HG03045 (cell line): ENCODE data around the gene COL15A1.

ENCODE experiments used
- ATAC-seq: cut with Tn5 transposase; IDR thresholded peaks from one replicate; pipeline ENCODE4 v1.9.1; 2021; ENCODE audit warnings: mild to moderate bottlenecking, moderate library complexity; ENCODE audit not compliant: unreplicated experiment

COL15A1 gene

DNA sequence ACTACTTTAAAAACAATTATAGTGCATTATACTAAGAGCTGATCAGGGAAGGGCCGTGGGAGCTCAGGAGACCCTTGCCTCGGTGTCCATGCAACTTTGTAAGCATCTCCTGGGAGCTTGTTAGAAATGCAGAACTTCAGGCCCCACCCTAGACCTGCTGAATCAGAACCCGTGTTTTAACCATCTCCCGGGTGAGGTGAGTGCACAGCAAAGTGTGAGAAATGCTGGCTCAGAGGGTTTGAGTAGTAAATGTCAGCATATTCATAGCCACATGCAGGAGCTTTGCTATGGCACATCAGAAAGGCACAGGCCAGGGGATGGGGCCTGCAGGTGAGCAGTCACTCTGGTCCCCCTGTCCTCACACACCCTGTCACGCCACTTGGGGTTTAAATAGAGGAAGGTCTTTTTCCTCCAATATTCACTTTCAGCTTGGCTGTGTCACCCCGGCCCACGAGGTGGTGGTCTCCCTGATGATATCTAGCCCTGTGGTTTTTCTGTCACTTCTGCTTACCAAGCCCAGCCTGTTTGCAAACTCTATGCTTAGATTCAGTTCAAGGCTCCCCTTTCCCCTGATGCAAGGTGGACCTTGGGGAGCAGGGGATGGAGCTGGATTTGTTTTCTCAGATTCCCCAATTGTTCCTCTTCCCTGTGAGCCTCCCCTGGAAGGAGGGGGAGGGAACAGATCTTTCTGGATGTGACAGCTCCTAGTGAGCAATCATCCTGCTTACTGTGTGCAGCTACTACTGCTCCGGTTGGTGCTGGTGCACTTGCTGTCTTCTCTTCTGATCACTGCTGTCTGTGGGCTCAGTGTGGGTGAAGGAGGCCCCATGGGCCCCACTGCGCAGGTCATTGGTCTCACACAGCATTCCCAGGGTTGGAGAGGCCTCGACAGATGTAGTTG, 109.4 kb downstream of the COL15A1 start:
- ATAC-seq = no peak

DNA sequence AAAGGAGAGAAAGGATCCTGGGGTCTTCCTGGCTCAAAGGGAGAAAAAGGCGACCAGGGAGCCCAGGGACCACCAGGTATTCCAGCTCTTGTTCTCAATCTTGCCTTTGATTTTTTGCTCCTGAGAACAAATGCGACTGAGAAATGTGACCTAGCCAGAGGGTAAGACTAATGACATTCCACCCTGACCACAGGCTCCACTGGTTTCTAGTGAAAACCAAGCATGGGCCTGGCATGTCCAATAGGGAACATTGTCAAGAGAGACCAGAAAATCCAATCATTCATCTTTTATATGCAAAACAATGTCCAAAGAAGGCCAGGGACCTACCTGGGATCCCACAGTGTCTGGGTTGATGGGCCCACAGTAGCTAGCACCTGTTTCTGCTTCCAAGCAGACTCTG, 110.9 kb downstream of the COL15A1 start:
- ATAC-seq = no peak

- no peak for ATAC-seq
Observed at GRCh38 chr9:99055384-99055783, 111.7 kb downstream of the COL15A1 start.

- no peak for ATAC-seq
Observed at GRCh38 chr9:99056186-99056585, 112.5 kb downstream of the COL15A1 start.

DNA sequence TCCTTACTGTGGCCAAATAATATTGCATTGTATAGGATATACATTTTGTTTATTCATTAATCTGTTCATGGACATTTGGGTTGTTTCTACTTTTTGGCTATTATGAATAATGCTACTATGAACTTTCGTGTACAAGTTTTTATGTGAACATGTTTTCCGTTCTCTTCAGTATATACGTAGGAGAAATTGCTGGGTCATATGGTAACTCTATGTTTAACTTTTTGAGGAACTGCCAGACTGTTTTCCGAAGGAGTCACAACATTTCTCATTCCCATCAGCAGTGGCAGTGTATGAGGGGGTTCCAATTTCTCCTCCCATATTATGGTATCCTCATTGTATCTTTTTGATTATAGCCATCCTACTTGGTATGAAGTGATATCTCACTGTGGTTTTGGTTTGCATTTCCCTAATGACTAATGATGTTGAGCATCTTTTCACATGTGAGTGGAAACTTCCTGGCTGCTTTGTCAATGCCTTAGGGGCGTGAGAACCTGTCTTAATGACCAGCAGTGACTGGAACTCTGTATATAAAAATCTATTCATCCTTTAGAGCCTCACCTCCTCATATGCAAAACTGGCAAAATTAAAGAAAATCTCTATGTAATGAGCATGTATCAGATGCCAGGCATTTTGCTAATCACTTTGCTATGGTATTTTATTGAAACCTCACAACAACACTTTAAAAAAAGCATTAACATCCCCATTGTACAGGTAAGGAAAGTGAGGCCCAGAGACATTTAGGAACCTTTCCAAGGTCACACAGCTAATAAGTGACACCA, 113.4 kb downstream of the COL15A1 start:
- ATAC-seq = no peak

GRCh38 chr9:99057665-99058625, 114.2 kb downstream of the COL15A1 start:
- peak; percentile 77 for ATAC-seq

- ATAC-seq = no peak
Observed at GRCh38 chr9:99058964-99059921, 115.5 kb downstream of the COL15A1 start.

- no peak for ATAC-seq
Observed at GRCh38 chr9:99060621-99061020, 116.9 kb downstream of the COL15A1 start.

DNA sequence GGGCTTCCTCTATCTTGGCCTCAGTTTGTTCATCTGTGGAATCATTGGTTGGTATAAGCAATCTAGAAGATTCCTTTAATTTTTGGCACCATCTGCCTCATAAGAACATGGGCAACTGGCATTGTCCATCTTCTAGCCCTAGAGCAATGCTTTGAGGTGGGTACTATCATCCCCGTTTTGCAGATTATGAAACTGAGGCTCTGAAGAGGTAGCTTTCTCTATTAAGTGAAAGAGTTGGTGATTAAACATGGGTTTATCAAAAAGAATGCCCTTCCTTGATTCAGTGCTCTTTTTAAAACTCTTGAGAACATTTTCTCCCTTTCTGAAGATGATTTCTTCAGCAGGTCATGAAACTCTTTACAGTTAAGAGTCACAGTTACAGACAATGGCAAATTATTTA, 118.8 kb downstream of the COL15A1 start:
- ATAC-seq = no peak

DNA sequence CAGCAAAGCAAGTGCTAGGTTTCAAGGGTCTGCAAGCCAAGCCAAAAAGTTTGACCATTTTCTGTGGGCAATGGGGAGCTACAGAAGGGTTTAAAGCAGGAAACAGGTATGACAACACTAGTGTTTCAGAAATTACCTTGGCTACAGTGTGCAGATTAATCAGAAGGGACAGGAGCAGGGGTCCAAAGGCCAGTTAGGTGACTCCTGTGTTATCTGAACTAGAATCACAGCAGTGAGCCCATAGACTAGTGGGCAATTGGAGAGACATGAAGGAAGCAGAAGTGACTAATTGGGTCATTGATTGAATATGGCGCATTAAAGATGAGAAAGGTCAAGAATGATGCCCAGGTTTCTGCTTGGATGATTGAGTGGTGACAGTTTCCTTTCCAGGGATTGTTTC, 119.8 kb downstream of the COL15A1 start:
- ATAC-seq = no peak

GRCh38 chr9:99066571-99066970, 122.9 kb downstream of the COL15A1 start:
- ATAC-seq = no peak

GRCh38 chr9:99069075-99069474, 125.4 kb downstream of the COL15A1 start:
- no peak for ATAC-seq

- ATAC-seq = no peak
Observed at GRCh38 chr9:99069546-99069945, 125.8 kb downstream of the COL15A1 start.

GRCh38 chr9:99070681-99071080, 127.0 kb downstream of the COL15A1 start:
- ATAC-seq = no peak

DNA sequence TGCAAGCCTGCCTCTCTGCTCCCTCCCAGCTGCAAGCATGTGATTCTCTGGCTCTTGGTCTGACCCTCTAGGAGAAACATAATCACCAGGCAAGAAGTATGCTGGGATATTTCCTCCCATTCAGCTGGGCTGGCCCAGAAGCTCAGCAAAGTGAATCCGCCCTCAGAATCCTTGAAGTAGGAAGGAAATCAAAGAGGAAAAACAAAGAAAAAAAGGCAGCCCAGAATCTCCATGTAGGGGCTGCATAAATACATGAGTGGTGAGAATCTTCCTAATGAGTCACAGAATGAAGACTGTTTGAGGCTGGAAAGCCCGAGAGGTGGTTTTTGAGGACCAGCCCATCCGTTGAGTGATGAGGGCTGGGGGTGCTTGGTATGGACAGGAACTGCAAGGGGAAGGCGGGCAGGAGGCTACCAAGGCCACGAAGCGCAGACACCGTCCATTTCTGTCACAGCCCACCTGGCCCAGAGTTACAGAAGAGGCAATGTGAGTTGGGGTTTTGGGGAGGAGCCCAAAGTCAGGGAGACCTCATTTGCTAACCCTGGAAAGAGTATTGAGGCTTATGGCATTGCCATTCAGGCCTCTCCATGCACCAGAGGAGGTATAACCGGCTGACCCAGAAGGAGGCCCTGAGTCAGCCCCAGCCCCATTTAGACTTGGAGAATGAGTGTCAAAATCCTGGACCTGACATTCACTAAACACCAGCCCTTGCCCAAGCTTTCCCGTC, 127.8 kb downstream of the COL15A1 start:
- ATAC-seq = no peak

DNA sequence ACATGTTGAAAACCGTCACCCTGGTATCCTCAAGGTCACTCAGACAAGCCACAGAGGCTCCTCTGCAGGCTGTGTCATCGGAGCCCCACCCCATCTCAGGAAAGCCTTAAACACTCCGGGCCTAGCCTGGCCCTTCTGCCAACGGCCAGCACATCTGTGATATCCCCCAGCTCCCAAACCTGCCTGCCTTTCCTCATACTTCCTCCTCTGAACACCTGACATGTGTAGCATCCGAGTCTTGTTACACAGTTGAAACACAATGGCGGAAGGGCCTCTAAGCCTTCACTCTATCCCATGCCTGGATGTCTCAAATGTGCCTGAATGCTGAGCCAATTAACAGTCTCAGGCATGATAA, 128.3 kb downstream of the COL15A1 start:
- no peak for ATAC-seq

DNA sequence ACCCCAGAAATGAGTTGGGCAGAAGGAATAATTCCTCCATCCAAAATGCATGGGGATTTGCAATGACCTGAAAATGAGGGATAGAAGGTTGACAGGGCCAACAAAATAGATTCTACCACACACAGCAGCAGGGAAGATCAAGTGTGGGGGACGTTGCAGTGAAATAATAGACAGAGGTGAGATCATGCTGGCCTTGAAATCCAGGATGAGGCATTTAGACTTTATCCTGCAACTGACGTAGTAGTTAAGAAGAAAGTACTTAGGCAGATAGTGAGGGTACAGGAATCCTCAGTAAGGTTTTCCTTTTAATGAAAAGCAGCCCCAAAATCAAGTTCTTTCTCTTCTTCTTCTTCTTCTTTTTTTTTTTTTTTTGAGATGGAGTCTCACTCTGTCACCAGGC, 129.6 kb downstream of the COL15A1 start:
- no peak for ATAC-seq

DNA sequence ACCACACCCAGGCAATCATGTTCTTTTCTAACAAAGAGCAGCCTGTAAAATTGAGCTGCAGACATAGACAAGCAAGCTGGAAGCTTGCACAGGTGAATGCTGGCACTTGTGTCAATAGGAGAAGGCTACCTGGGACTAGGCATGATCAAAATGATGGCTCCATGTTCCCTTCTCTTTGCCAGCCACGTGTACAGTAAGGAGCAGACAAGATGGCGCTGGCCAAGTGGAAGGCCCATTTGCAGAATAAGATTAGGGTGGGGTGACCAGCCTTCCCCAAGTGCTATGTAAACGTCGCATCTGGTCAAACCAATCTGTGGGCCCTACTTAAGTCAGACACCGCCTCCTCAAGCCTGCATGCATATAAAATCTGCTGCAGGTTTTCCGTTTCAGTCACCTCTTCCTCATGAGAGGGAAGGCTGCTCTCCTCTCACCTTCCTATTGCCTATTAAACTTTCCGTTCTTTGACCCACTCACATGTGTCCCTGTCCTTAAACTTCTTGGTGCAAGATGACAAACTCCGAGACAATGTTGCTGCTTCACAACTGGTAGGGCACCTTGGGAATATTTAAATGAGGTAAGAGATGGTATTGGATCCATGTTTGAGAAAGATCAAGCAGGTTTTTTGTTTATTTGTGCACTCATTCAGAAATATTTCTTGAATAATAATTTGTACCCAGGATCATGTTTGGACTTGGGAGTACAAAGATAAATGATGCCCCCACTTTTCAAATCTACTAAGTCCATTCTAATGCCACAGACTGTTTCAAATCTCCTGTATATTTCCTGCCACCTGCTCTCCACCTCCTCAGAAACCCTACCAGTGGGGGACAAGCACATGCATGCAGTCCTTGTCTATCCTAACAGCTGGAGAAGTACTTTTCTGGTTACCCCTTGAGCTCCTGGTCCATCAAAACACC, 130.5 kb downstream of the COL15A1 start:
- ATAC-seq = no peak
